ENCODE results near the gene ECT2L.

ECT2L gene

GRCh38 chr6:138795809-138796603 is at the start of gene ECT2L:
ECT2L (plus strand) TSS chr6:138796087; CDS start chr6:138813275, 17,188 bp downstream.
- no peak for DNase-seq (ENCODE audit: low spot score)

- DNase-seq (ENCODE audit: low spot score), result no peak
Observed at GRCh38 chr6:138752017-138752416, 43.9 kb upstream of the ECT2L start.

GRCh38 chr6:138757136-138757535 is 38.8 kb upstream of the ECT2L start:
- DNase-seq (ENCODE audit: low spot score), result no peak

GRCh38 chr6:138765896-138766655 is 29.8 kb upstream of the ECT2L start:
- peak; percentile 26 for DNase-seq (ENCODE audit: low spot score)

GRCh38 chr6:138769102-138769676 is 26.7 kb upstream of the ECT2L start:
- no peak for DNase-seq (ENCODE audit: low spot score)

GRCh38 chr6:138772596-138773176 is 23.2 kb upstream of the ECT2L start:
- no peak for DNase-seq (ENCODE audit: low spot score)

- peak; percentile 96 for DNase-seq (ENCODE audit: low spot score)
Observed at GRCh38 chr6:138773177-138774091, 22.5 kb upstream of the ECT2L start, which contains the start of gene CCDC28A. CCDC28A (plus strand) TSS chr6:138773769; CDS start chr6:138776121, 2,352 bp downstream.

GRCh38 chr6:138774370-138774769 is 21.5 kb upstream of the ECT2L start:
- DNase-seq (ENCODE audit: low spot score), result peak; percentile 47

- no peak for DNase-seq (ENCODE audit: low spot score)
Observed at GRCh38 chr6:138776659-138777058, 19.2 kb upstream of the ECT2L start.

- DNase-seq (ENCODE audit: low spot score), result no peak
Observed at GRCh38 chr6:138778331-138778730, 17.6 kb upstream of the ECT2L start.

GRCh38 chr6:138782243-138782642 is 13.6 kb upstream of the ECT2L start:
- DNase-seq (ENCODE audit: low spot score), result no peak

GRCh38 chr6:138785079-138785478 is 10.8 kb upstream of the ECT2L start:
- no peak for DNase-seq (ENCODE audit: low spot score)

- DNase-seq (ENCODE audit: low spot score), result peak; percentile 57
Observed at GRCh38 chr6:138785980-138786379, 9.9 kb upstream of the ECT2L start.

- DNase-seq (ENCODE audit: low spot score), result no peak
Observed at GRCh38 chr6:138787138-138787537, 8.7 kb upstream of the ECT2L start.

- DNase-seq (ENCODE audit: low spot score), result no peak
Observed at GRCh38 chr6:138796771-138797170, 884 bp downstream of the ECT2L start.

GRCh38 chr6:138797806-138798446 is 2.0 kb downstream of the ECT2L start:
- DNase-seq (ENCODE audit: low spot score), result no peak

- no peak for DNase-seq (ENCODE audit: low spot score)
Observed at GRCh38 chr6:138800377-138801150, 4.7 kb downstream of the ECT2L start.

GRCh38 chr6:138803331-138803730 is 7.4 kb downstream of the ECT2L start:
- no peak for DNase-seq (ENCODE audit: low spot score)

- DNase-seq (ENCODE audit: low spot score), result no peak
Observed at GRCh38 chr6:138803861-138804260, 8.0 kb downstream of the ECT2L start.
